Epithelial cell of proximal tubule (primary cell): ENCODE measurements around the gene RBM38. TPM values are rescaled to one million over a fixed set of nuclear protein-coding genes. Genes with fewer than 3 reads are reported as not detected.

Experiments used
- DNase-seq: peaks from one replicate; pipeline ENCODE4 v3.0.0-alpha.2; 2011; ENCODE audit warnings: low read depth
- H3K4me3 ChIP-seq: 2 replicates; pipeline ENCODE4 v1.5.1; 2011; ENCODE audit warnings: low read depth, mild to moderate bottlenecking, low read length
- total RNA-seq: library from RNA; depleted of rRNA; stranded (reverse); fragments of >200 nt; gene quantifications from 2 replicates; pipeline ENCODE4 v1.2.3, GENCODE V29; 2015
- TF ChIP-seq, protein P1 (sequence below): conservative IDR thresholded peaks from 2 replicates; pipeline ENCODE4 v1.5.1; 2012; ENCODE audit warnings: low read depth, mild to moderate bottlenecking, low read length

RBM38 gene
- total RNA-seq, 1 donor from 2014 or later, result 36.8 TPM

GRCh38 chr20:57439432-57439831, 48.2 kb downstream of the RBM38 start:
- H3K4me3 ChIP-seq, result no peak overlapping the region
- DNase-seq, result no peak
- TF ChIP-seq, protein P1, sequence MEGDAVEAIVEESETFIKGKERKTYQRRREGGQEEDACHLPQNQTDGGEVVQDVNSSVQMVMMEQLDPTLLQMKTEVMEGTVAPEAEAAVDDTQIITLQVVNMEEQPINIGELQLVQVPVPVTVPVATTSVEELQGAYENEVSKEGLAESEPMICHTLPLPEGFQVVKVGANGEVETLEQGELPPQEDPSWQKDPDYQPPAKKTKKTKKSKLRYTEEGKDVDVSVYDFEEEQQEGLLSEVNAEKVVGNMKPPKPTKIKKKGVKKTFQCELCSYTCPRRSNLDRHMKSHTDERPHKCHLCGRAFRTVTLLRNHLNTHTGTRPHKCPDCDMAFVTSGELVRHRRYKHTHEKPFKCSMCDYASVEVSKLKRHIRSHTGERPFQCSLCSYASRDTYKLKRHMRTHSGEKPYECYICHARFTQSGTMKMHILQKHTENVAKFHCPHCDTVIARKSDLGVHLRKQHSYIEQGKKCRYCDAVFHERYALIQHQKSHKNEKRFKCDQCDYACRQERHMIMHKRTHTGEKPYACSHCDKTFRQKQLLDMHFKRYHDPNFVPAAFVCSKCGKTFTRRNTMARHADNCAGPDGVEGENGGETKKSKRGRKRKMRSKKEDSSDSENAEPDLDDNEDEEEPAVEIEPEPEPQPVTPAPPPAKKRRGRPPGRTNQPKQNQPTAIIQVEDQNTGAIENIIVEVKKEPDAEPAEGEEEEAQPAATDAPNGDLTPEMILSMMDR, result no peak

DNA sequence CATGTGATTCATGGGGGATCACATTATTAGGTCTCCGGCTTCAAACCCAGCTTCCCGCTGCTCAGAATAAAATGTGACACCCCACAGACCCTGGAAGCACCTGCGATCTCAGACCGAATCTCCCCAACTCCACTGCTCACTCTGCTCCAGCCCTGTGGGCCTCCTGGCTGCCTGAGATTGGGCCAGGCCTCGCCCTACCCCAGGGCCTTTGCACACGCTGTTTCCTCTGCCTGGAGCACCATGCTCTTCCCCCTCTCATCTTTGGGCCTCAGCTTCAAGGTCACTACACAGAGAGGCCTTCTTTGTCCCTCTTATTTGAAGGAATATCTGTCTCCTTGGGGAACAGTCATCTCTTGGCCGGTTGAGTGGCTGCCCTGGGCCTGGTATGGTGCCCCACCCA, 48.8 kb downstream of the RBM38 start:
- DNase-seq, result no peak
- no peak overlapping the region for H3K4me3 ChIP-seq
- TF ChIP-seq, protein P1, result no peak

DNA sequence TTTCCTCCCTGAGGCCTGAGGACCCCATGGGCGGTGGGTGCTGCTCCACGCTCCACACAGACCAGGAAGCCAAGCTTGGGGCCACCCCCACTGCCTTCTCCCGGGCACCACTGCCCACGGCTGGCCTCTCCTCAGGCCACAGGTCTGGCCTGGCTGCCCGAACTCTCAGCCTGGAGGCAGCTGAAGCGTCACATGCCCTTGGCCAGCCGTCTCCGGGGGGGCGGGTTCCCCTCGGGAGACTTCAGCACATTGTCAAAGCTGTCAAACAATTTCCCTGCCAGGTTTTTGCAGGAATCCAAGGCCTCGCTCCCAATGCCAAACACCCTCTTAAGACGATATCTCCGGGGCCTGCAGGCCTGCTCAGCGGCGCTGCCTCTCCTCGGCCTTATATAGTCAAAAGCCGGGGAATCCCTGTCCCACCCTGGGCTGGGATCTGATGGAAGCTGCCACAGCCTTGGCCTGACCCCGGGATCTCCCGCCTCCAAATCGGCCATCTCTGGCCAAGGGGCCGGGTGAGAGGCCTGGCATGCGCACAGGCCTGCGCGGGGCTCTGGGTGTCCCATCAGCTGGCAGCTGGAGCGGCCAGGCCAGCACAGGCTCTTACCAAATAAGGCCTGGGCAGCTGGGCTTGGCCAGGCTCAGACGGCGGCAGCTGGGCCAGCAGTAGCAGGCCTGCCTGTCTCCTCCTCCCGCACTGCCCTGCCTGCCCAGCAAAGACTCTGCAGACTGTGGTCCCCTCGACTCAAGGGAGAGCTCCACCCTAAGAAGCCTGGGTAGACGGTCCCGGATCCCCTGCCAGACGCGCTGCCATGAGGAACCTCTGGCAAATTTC, 49.7 kb downstream of the RBM38 start:
- H3K4me3 ChIP-seq, result no peak overlapping the region
- no peak for DNase-seq
- TF ChIP-seq, protein P1, result no peak

GRCh38 chr20:57441510-57442154, 50.4 kb downstream of the RBM38 start:
- TF ChIP-seq, protein P1, result no peak
- no peak for DNase-seq
- no peak overlapping the region for H3K4me3 ChIP-seq

- TF ChIP-seq, protein P1, result no peak
- no peak overlapping the region for H3K4me3 ChIP-seq
- DNase-seq, result no peak
These were observed 51.1 kb downstream of the RBM38 start for GRCh38 chr20:57442158-57442887.

DNA sequence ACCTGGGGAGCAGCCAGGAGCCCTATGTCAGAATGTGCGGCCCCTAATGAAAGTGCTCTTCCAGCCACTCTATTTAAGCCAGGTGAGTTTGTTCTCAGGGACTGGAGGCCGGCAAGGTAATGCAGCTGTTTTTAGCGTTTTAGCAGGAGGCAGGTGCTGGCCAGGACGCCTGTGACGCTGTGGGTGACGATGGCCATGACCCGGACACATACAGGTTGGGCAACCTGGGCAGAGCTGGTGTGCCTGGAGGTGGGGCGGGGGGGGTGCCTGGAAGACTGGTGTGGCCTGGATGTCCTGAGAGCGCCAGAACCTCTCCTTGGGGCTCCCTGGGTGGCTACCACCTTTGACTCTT, 51.7 kb downstream of the RBM38 start:
- no peak for DNase-seq
- no peak overlapping the region for H3K4me3 ChIP-seq
- TF ChIP-seq, protein P1, result no peak
